IPS DF 4.7 (cell line): ENCODE data around the gene GLRA1.

Experiments
- DNase-seq: peaks from one replicate; pipeline ENCODE4 v3.0.0-alpha.2; 2013; ENCODE audit warnings: low spot score; ENCODE audit errors: extremely low read depth

GLRA1 gene

DNA sequence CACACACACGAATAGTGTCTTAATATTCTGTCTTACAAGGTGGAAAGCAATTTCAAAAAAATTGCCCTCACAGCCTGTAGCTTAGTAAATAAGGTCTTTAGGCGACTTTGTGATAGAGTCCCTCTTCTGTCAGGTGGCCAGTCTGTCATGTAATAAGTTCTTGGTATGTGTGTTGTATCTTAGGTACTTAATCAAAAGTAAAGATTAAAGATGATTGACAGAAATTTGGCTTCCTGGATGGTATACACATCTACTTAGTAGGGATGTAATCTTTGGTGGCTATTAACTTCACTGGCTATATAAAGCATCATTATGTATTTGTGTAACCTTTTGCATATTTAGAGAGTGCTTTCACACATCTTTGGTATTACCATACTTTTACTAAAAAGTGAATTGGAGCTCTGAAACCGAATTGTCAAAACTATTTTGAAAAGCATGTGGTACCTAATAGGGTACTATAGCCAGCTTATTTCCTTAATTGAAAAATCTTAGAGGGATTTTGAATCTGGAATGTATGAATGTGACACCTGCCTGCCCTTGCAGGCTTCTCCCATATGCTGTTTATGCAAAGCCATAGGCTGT lies 149.5 kb downstream of the GLRA1 start:
- no peak for DNase-seq

DNA sequence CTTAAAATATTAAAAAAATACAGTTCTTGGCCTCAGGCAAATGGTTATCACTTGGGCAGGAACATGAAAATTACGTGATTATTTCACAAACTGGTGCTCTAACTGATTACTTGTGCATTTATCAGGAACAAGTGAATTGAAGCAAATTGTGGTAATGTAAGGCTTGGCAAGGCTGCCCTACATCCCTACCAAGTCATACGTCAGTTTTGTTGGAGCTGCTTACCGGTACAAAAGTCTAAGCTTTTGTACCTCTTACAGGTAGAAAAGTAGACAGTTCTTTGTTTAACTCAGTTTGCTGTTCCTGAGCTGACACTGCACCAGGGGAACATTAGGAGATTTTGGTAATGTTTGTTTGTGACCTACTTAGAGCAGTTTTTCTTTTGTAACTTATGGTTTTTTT lies 150.7 kb downstream of the GLRA1 start:
- no peak for DNase-seq

DNA sequence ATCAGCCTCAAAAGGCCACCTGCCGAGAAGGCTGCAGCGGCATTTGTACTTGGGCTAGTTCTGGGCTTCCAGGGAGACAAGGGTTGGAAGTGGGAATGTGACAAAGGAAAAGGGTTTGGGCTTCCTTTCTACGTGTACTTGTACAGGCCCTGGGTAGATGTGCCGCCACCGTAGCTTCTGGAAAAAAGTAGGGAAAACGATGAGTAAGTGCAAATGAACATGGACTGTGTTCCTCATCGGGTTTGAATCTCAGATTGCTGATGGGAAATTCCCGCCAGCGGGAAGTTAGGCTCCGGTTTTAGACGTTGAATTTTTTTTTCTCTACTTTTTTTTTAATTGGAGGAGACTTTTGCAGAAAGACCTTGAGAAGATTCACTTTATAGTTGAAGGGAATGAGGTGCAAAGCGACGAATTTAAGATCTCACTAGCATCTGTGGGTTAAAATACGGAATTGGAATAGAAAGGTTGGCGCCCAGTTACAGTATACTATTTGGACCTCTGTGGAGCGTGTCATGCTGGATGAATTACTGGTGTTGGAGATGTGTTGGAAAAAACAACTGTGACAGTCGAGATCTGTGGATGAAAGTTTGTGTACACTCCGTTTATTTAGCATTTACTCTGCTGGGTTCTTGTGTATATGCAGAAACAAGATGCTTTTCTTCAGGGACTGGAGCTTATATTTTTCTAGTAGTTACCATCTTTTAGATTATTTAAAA lies 151.6 kb downstream of the GLRA1 start:
- DNase-seq = no peak
